T-helper 9 cell (primary cell): ENCODE data around the gene SPAG6.

Source experiments
- DNase-seq: peaks from one replicate; pipeline ENCODE4 v3.0.0-alpha.2; 2020

The SPAG6 gene

DNA sequence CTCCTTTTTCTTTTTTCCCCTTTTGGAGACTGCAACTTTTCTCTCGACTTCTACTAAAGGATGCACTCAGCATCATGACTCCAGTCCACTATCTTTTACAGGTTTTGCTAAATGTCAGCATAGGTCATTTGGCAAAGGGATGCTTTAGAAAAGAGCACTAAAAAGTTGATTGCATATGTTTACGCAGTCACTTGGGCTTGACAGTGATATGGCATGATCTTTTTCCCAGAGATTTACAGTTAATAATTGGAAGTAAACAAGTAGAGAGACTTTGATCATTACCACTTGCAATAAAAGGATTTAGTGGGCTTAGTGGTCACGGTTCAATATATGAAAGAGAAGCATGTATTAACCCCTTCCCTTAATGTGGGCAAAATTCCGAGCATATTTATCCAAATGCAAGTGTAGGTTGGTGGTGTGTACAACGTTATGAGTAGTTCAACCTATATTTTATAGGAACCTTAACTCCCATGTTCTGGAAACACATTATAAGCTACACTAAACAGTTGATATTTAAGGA is 22.6 kb upstream of the SPAG6 start:
- DNase-seq: no peak

DNA sequence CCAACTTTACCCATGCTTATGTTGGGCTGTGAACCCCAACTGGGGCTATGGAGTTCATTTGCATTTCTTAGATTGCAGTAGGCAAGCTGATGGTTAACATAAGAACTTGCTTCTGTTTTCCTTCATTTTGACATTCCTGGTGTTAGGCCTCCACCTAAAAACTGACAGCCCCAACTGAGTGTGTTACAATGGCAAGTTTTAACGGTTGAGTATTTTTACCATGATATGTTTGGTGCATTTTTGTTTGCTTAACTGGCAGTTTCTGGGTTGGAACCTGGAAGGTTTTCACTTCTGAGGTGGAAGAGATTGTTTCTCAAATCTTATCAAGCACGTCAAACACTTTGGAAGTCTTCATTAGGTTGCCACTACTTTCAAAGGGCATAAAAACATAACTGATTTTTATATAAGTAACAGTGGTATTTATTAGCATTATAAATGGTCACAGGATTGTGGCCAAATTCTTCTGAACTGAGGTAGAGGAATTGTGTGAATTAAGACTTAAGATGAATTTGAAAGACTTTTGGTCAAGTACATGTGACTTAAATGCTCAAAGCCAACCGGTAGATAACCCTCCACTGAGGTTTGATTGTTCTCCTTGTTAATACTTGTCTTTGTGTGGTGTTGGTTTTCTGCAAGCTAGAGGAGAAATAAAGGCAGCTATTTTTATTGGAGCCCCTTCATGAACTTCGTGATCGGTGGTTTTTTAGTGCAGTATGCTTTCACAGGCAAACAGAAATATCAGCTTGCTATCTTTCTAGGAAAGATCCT is 21.6 kb upstream of the SPAG6 start:
- DNase-seq: no peak

DNA sequence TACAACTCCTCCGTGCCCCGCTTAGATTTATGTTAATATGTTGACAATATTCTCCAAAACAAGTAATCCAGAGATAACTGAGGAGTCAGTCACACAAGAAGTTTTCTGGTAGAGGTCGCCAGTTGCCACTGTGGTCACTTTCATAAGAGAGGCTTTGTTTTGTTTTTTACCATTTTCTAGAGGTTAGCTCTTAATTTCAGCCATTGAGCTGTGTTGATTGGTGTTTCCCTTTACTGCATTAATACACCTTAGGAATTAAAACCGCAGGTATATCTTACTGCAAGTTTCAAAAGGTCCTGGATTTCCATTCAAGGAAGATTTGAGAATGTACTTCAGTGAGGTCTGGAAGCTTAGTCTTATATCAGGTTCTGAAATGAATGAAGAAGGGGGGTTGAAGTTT is 20.9 kb upstream of the SPAG6 start:
- no peak for DNase-seq

DNA sequence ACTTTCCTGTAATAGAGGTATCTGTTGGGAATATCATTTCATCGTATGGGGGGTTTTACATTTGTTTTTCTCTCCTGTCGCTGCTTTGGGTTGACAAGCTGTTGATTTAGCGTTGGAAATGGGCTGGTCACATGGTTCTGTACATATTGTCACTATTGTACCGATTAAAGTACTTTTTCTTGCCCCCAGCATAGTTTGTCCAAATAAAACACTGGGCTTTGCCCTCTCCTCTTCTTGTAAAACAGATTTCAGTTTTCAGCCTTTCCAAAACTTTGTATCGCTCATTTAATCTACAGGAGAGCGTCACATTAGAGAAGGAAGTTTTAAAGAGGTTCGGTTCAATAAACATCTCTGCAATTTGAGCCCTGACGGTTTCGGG is 20.4 kb upstream of the SPAG6 start:
- DNase-seq: no peak

DNA sequence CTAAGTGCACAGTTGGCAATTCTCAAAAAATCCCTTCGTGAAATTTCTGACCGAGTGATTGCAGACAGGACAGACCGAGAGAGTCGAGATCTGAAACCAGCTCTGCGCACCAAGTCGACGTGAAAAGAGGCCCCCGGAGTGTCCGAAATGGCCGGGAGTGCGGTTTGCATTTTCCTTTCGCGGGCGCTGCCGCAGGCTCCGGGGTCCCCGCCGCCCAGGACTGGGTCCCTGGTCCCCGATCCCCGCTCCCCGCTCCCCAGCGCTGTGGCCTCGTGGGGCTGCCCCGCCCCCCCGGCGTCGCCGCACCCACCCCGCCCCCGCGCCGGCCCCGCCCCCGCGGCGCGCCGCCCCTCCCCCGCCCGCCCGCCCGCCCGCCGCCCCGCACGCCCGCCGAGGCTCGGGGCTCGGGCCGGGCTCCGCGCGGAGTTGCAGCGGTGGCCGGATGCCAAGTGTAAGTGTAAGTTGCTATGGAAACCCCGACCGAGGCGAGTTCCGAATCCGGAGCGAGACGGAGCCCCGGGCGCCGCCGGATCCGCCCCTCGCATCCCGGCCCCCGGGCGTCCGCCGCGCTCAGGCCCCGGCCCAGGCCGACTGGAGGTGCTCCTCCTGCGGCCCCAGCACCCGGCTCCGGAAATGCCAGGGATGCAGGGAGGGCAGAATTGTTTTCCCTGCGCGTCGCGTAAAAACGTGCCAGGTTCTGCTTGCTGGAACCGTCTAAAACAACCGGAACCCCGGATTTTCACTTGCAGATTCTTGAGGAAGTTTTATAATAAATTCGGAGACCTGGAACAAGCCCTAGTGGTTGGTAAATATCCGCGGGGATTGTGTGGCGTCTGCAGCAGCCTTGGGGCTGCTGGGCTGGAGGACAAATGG is 19.8 kb upstream of the SPAG6 start:
- peak; percentile 75 for DNase-seq

DNA sequence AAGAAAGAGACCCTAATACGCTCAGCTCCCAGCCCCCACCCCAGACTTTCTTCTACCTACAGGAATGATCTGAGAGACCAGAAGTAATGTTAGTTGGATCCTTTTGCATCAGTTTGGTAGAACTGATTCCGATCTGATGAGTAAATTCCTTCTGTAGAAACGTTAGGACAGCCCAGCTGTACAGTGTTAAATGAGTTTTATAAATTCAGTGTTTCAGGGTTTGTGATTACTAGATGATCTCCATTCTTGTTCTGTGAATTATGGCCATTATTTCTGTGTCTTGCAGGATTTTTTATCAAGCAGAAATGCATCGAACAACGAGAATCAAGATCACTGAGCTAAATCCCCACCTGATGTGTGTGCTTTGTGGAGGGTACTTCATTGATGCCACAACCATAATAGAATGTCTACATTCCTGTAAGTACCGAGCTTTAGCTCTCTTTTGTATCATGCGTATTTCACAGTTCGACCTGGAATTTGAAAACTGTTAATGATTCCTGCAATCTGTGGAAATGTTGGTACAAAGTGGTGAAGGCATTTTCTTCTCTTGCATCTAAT is 19.1 kb upstream of the SPAG6 start:
- no peak for DNase-seq

DNA sequence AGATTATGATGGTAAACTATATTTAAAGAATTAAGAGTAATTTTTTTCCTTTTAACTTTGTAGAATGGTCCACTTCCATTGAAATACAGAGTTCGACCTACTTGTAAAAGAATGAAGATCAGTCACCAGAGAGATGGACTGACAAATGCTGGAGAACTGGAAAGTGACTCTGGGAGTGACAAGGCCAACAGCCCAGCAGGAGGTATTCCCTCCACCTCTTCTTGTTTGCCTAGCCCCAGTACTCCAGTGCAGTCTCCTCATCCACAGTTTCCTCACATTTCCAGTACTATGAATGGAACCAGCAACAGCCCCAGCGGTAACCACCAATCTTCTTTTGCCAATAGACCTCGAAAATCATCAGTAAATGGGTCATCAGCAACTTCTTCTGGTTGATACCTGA is 16.1 kb upstream of the SPAG6 start:
- DNase-seq: no peak

DNA sequence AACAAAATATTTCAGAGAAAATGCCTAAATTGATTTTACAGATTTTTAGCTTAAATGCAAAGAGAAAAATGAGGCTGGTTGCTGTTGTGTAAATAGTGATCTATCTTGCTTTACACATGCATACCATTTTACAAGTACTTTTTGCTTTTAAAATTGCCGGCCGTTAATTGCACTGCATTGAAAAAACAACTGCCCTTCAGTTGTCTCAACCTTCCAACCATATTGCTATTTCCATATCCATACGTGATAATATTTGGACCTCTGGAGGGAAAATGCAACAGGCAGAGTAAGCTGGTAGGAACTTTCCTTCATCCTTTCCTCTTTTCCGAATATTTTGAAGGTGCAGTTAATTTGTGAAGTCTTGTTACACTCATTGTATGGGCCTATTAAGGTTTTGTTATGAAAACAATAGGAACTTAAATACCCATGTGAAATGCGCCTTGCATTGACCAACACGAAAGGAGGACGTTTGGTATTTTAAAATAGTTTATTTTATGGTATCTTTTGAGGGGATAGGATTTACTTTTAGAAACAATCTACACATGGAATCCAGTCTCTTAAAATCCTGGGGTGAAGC is 13.1 kb upstream of the SPAG6 start:
- no peak for DNase-seq

DNA sequence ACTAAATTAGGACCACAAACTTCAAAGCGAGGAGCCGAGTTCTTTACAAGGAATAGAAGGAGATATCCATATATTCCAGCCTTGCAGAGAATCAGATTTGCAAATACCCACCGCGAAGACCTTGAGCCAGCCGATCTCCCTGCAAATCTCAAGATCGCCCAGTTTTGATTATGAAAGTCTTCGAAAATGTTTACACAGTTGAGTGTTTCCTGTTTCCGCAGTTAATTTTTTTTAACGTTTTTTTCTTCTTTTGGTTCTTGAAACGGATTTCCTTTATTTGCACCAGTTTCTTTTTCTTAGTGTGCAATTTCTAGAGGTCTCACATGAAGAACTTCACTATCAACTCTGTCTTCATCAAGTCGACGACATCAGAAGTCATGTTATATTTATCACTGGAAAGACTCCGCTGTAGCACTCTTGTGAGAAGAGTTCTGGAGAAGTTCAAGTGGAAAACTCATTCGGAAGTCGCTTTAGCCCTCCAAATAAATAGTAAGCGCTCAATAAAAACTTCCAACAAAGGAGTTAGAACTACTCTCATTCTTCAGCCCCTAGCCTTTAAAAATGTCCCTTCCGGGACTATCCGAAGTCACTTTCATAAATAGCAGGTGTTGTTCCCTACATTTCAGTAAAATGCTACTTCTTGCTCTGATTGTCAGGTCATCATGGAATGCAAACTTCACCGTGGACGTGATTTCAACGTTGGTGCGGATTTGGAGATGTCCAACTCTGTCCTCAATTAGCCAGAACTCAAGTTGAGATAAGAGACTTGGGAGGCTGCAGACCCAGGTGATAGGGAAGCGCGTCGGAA is 11.9 kb upstream of the SPAG6 start:
- DNase-seq: no peak

DNA sequence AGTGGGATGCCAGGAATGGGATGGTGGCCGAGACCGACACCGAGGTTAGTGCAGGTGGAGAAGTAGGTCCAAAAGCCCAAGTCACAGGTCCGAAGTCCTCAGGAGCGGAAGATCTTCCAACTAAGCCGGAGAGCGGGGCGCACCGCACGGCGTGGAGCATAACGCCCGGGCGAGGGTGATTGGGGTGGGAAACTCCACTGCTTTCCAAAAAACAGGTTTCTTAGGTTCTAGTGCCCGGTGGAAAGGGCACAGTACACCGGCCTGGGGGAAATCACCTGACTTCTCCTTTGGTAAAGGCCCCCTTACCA is 11.4 kb upstream of the SPAG6 start:
- DNase-seq: no peak

DNA sequence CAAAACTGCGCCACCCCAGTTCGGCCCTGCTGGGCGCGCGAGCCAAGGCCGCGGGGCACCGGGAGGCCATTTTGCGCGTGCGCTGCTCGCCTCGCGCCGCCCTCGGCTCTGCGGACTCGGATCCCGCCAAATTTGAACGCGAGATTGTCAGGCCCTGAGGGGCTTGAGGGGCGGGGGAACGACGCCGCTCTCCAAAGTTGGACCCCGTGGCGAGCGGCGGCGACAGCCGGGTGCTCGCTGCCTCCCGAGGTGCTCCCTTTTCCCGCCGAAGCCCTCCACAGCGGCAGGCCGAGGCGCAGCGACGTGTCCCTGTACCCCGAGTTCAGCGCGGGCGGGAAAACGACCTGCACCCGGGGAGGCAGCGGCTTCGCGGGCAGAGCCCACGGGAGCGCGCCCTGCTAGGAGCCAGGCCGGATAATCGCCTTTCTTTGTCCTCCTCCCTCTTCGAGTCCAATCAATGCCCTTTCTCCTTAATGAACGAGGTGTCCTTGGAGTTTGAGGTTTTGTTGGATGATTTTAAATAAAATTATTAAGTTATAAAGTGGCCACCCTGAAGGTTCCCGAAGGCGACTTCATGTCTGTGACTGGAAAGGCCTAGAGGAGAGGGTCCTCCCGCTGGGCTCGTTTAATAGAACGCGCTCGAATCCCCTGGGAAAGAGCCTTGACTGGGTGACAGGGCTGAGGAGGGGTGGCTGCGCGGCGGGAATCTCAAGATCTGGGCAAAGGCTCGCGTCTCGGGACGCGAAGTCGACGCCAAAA is 10.7 kb upstream of the SPAG6 start:
- DNase-seq: no peak

DNA sequence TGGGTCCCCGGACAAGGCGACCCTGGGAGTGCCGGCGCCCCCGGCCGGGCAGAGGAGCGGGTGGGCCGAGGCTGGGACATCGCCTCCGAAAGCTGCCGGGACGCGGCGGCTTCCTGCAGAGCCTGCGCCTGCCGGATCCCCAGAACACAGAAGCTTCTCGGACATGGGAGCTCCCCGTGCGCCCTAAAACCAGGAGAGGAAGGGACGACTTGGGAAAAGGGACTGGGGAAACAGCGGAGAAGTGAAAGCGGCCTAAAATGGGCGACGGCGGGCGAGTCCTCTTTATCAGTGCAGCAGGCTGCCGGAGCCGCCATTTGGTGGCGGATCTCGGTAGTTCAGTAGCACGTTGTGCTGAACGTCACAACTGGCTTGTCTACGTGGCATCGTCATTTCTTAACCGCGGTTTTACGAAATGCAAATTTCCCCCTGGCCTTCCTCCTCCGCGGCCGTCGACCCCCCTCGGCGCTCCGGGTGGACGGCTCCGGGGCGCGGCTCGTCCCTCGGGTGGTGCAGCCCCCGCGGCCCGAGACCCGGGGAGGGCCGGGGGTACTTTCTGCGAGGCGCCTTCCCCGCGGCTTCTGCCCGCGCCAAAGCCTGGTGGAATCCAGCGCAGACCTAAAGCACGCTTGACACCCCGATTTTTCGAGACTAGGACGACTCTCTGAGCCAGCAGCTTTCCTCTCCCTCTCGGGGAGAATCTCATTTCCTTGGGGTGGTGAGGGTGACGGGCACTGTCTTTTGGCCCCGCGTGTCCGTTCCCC is 9.9 kb upstream of the SPAG6 start:
- peak; percentile 57 for DNase-seq

DNA sequence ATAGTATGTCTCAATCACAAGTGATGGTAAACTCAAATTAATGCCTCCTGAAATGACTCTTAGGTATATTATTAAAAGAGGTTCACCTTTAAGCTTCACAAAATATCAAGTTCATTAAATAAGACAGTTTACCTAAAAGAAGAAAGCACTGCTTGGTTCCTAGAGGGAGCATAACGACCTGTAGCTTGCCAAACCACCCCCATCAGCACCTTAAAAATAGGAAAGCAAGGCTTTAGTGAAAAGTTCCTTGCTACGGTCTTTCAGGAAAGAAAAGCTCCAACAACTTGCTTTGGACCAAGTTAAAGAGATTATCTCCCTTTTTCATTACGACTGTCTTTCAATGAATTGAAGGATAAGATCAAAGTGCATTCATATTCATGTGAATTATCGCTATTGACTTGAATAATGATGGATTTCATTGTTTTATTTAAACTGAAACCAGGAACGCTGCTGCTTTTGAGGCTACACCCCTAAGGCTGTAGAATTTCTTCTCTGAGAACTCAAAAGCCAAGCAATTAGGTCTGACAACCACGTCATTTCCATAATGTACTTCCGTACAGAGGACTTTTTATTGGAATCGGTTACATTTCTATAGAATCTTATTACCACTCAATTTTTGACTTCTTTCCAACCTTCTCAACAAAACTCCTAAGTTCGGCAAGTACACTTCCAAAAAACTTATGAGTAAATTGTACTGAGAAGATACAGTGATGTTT is 7.0 kb upstream of the SPAG6 start:
- DNase-seq: no peak

DNA sequence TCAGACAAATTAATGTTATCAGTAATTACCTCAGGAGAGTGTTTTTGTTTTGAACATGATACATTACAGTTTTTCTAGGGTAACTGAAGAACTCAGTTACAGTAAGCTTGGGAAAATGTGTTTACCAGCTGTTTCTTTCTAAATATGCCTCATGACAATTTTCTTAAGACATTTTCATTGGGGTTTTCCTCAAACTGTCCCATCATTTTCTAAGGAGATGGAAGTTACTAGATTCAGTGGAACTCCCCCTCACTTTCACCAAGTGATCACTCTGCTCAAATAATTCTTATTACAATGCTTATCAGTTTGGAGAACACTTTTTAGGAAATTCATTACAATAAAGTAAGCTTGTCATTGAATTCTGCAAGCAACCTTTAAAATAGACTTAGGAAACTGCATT is 6.4 kb upstream of the SPAG6 start:
- DNase-seq: no peak

DNA sequence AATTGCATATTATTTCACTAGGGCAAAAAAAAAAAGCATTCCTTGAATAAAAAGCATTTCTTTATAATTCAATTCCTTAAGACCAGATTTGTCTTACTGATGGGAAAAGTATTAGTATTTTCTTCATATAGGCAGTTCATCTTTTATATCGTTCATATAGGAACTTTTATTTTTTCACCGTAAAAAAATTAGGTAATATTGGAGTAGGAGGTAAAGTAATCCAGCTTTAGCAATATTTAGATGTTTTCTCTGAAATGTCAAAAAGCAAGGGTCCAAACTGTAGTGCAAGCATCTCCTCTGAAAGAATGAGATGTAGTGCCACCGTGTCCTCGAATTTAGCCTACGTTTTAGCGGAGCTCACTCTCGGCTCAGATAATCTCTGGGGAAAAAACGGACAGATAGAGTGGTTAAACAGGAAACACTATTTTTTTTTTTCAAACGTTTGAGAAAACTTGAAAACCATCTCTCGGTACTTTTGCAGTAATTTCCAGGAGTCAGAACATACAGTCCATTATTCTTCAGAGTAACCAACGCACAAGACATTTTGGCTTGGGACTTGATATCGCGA is 5.5 kb upstream of the SPAG6 start:
- no peak for DNase-seq

DNA sequence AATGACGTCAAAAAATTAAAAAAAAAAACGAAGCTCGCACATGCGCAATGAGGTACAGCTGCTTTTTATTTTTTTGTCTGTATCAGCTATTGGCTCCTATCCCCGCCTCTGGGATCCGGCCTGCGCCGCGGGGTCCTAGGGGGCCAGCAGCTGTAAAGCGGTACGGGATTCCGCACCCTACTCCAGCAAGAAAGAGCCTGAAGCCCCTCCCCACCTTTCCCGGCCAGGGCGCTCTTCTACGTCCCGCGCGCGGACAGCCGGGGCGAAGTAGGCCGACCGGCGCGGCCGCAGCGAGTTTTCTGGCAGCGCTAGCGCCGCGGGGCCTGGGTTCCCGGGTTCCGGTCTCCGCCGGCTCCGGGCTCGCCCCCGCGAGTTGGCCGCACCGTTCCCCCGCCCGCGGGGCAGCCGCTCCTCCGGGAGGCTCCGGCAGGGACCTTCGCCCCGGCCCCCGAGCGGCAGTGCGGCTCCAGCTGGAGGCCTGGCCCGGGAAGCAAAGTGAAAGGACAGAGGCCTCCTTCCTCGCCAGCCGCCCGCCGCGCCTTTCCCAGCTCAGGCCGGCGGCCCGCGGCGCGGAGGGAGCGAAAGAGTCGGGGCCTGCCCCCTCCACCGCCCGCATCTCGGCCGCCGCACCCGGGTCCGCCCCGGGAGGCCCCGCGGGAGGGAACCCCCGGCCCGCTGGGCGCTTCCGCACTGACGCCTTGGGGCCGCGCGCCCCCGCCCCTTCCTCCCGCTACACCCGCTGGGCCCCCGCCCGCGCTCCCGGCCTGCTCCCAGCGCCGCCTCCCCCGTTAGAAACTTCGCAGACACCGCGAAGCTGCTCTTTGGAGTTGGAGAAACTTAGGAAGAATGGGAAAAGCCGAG is 4.7 kb upstream of the SPAG6 start:
- DNase-seq: peak; percentile 43

DNA sequence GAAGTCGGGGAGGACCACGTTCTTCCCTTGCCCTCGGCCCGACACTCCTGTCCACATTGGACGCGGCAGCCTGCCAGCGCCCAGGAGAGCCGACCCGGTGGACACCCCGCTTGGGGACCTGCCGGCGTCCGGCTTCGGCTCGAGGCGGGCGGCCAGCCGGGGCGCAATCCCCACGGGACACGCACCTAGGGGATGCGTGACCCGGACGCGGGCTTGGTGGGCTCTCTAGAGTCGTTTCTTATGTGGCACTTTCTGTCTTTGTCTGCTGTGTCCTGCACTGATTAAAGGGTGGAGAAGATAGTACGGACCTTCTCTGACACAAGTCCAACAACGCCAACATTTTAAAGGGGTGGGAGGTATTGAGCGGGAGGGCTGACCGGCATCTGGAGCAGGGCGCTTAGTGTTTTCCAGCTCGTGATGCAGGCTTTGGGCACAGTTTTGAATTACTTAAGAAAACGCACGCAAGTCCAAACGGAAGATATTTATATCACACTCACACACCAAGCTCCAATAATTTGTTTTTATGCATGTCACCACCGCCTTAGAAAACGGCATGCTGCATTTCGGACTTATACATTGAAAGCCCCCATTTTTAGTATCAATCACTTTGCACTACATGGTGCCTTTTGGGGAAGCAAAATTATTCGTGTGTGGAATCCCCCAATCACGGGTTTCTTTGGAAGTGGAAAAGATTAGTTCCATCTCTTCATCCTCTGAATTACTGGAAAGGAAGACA is 3.9 kb upstream of the SPAG6 start:
- DNase-seq: no peak

DNA sequence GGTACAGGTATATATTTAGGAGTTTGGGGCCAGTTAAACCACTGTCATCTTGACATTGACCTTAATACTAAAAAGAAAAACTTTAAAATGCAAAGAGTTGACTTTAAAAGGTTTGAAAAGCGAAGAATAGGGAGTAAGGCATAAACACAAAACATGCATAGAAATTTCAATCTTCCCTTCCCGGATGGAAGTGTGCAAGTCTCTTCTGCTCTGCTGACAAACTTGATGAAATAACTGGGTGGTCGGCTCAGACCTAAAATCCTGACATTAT is 3.4 kb upstream of the SPAG6 start:
- DNase-seq: no peak

DNA sequence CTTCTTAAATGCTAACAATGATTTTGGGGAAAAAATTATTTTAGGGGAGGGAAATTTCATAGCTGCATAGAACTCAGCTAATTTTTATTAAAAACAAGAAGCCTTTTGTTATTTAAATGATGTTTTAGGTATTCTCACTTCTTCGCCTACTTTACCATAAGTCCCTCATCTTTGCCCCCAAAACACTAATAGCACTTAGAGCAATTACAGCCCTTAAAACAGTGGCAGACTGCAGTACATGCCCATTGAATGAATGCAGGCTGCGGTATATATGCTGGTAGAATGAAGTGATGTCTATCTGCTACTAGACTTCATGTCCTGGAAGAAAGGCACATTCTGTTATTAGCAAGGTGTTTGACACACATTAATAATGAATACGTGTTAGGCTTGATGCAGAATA is 2.9 kb upstream of the SPAG6 start:
- DNase-seq: no peak
